Keratinocyte (primary cell): Measurements from ENCODE around the gene PTRH1. TPM values are rescaled to one million over a fixed set of nuclear protein-coding genes. Genes with fewer than 3 reads are reported as not detected.

Source experiments
- DNase-seq: peaks from one replicate; pipeline ENCODE4 v3.0.0-alpha.2; 2011; ENCODE audit warnings: low read depth, missing footprints, low spot score
- FAIRE-seq: peaks from 2 replicates; lab custom pipeline; 2011; peaks lifted over from hg19 to GRCh38; lab: Jason Lieb, UNC
- H2AFZ ChIP-seq: 2 replicates; pipeline ENCODE4 v1.6.0; 2012; ENCODE audit warnings: low read length, control low read depth, inconsistent platforms; ENCODE audit not compliant: control insufficient read depth
- H3K27ac ChIP-seq: 2 replicates; pipeline ENCODE4 v1.5.1; 2011; ENCODE audit warnings: low read length; ENCODE audit not compliant: control insufficient read depth, insufficient read depth
- H3K27me3 ChIP-seq: 3 replicates; pipeline ENCODE4 v1.6.0; 2011; ENCODE audit warnings: low read length; ENCODE audit not compliant: control insufficient read depth, insufficient read depth; ENCODE audit errors: extremely low read depth
- H3K36me3 ChIP-seq, 2 experiments: 2 replicates in 1 of 2; 3 replicates in 1 of 2; pipeline ENCODE4 v1.5.1; 2011; ENCODE audit warnings: low read length in 2 of 2, mild to moderate bottlenecking in 1 of 2; ENCODE audit not compliant: control insufficient read depth in 2 of 2, insufficient read depth in 2 of 2; ENCODE audit errors: extremely low read depth in 1 of 2
- H3K4me1 ChIP-seq: 3 replicates; pipeline ENCODE4 v1.5.1; 2011; ENCODE audit warnings: low read length; ENCODE audit not compliant: control insufficient read depth, insufficient read depth; ENCODE audit errors: extremely low read depth
- H3K4me2 ChIP-seq: 3 replicates; pipeline ENCODE4 v1.6.0; 2011; ENCODE audit warnings: low read depth, low read length; ENCODE audit not compliant: control insufficient read depth, insufficient read depth; ENCODE audit errors: extremely low read depth
- H3K4me3 ChIP-seq, 3 experiments: fragments of 200-600 bp in 1 of 3; sonication (generic) in 1 of 3; 2 replicates in 2 of 3; 3 replicates in 1 of 3; pipeline ENCODE4 v1.5.1; 2011 to 2016; ENCODE audit warnings: low read length in 3 of 3, mild to moderate bottlenecking in 3 of 3, control low read depth in 2 of 3, inconsistent platforms in 1 of 3, low read depth in 1 of 3, mixed read lengths in 1 of 3, mixed run types in 1 of 3, moderate library complexity in 1 of 3; ENCODE audit not compliant: control insufficient read depth in 2 of 3, insufficient read depth in 2 of 3; ENCODE audit errors: extremely low read depth in 1 of 3
- H3K79me2 ChIP-seq: 2 replicates; pipeline ENCODE4 v1.6.0; 2012; ENCODE audit warnings: low read length; ENCODE audit not compliant: control insufficient read depth, insufficient read depth
- H3K9ac ChIP-seq: 3 replicates; pipeline ENCODE4 v1.6.0; 2011; ENCODE audit warnings: low read length; ENCODE audit not compliant: control insufficient read depth, insufficient read depth; ENCODE audit errors: extremely low read depth
- H3K9me1 ChIP-seq: 3 replicates; pipeline ENCODE4 v1.6.0; 2011; ENCODE audit warnings: low read length; ENCODE audit not compliant: control insufficient read depth, insufficient read depth; ENCODE audit errors: extremely low read depth
- H3K9me3 ChIP-seq: 2 replicates; pipeline ENCODE4 v1.5.1; 2012; ENCODE audit warnings: low read depth, low read length; ENCODE audit not compliant: control insufficient read depth
- H4K20me1 ChIP-seq: 3 replicates; pipeline ENCODE4 v1.6.0; 2011; ENCODE audit warnings: low read length; ENCODE audit not compliant: control insufficient read depth, insufficient read depth; ENCODE audit errors: extremely low read depth
- CTCF ChIP-seq, 3 experiments: IDR thresholded peaks in 1 of 3; conservative IDR thresholded peaks in 1 of 3; optimal IDR thresholded peaks in 1 of 3; 2 replicates in 2 of 3; 3 replicates in 1 of 3; pipeline versions ENCODE3 to v1.5.1; 2011; ENCODE audit warnings: low read length in 3 of 3, mild to moderate bottlenecking in 3 of 3, moderate library complexity in 2 of 3, control low read depth in 1 of 3, inconsistent platforms in 1 of 3; ENCODE audit not compliant: insufficient read depth in 2 of 3; ENCODE audit errors: extremely low read depth in 1 of 3
- EZH2 ChIP-seq: IDR thresholded peaks from one replicate; pipeline ENCODE4 v1.6.1; 2012; ENCODE audit warnings: inconsistent platforms, mild to moderate bottlenecking, low read length, moderate library complexity
- dilution Hi-C: fragments of 300-500 bp; cut with MboI; formaldehyde crosslinking; loops from one replicate; pipeline ENCODE4 v1.7.0; 2020; ENCODE audit warnings: low sequenced_read_pairs; ENCODE audit not compliant: extremely low pct_ligation_motif_present
- polyA plus RNA-seq, 5 experiments: library from polyadenylated mRNA; depleted of rRNA in 3 of 5; stranded (reverse) in 3 of 5; stranded (forward) in 1 of 5; unstranded in 1 of 5; fragments of >200 nt; gene quantifications; 1 replicate in 1 of 5; 2 replicates in 3 of 5; 3 replicates in 1 of 5; pipeline versions ENCODE4 v1.2.1 to v1.2.3, GENCODE V29; 2011 to 2012; ENCODE audit warnings: missing spikeins in 2 of 5, low read depth in 1 of 5, low replicate concordance in 1 of 5

The PTRH1 gene
- polyA plus RNA-seq, 1 donor (not counting 4 experiments of a cell fraction or from before 2014, with no cell fraction given), result 14.3 TPM

GRCh38 chr9:127686461-127687393 lies 28.7 kb downstream of the PTRH1 start:
- H3K36me3 ChIP-seq, result peaks cover 21 to 31% of the 10 kb centered on the region in 2 experiments
- dilution Hi-C loops, result no loop called here

GRCh38 chr9:127684576-127684975 lies 30.9 kb downstream of the PTRH1 start:
- Histone ChIP-seq H3K4me1 (peaks cover 3% of the 10 kb centered on the region), H3K79me2 (no peaks in the 10 kb centered on the region), H3K9ac (no peak overlapping the region), H3K27ac (no peak overlapping the region), H3K27me3 (no peaks in the 10 kb centered on the region), H3K4me3 (no peak overlapping the region), H3K4me2 (no peak overlapping the region), H2AFZ (no peak overlapping the region), H3K9me1 (no peaks in the 10 kb centered on the region), H3K9me3 (no peaks in the 10 kb centered on the region), H4K20me1 (no peaks in the 10 kb centered on the region), H3K36me3 (peaks cover 22 to 34% of the 10 kb centered on the region in 2 experiments)
- dilution Hi-C loops, result no loop called here
- FAIRE-seq (no peak), DNase-seq (no peak)
- TF ChIP-seq CTCF (optimal IDR thresholded peaks at IDR 0.05 in 1 of 3, IDR thresholded peaks at IDR 0.05 in 1 of 3, conservative IDR thresholded peaks at IDR 0.05 in 1 of 3; ENCODE audit: extremely low read depth in 1 of 3, insufficient read depth in 2 of 3, low read length in 3 of 3) (no peak), EZH2 (no peak)

More at GRCh38 chr9:127686461-127687393, 28.7 kb downstream of the PTRH1 start:
- TF ChIP-seq EZH2, result no peak
- no peak for TF ChIP-seq CTCF (optimal IDR thresholded peaks at IDR 0.05 in 1 of 3, IDR thresholded peaks at IDR 0.05 in 1 of 3, conservative IDR thresholded peaks at IDR 0.05 in 1 of 3; ENCODE audit: extremely low read depth in 1 of 3, insufficient read depth in 2 of 3, low read length in 3 of 3)
- no peaks in the 10 kb centered on the region for H4K20me1 ChIP-seq
- H3K9me3 ChIP-seq, result no peaks in the 10 kb centered on the region
- no peaks in the 10 kb centered on the region for H3K27me3 ChIP-seq
- H2AFZ ChIP-seq, result no peak overlapping the region
- H3K9me1 ChIP-seq, result no peaks in the 10 kb centered on the region
- no peak overlapping the region for H3K27ac ChIP-seq
- no peak overlapping the region for H3K4me2 ChIP-seq
- no peaks in the 10 kb centered on the region for H3K79me2 ChIP-seq
- FAIRE-seq (peak; percentile 23), DNase-seq (no peak)
- peaks cover 3% of the 10 kb centered on the region for H3K4me1 ChIP-seq
- H3K9ac ChIP-seq, result no peak overlapping the region
- H3K4me3 ChIP-seq, result no peak overlapping the region
